ENCODE results near the gene LSM11. TPM values are rescaled to one million over a fixed set of nuclear protein-coding genes. Genes with fewer than 3 reads are reported as not detected.

Gene LSM11
- total and polyA plus RNA-seq, 11 donors, result 0.42 to 3.1 (median 1.9) TPM

GRCh38 chr5:157731272-157732129, 12.0 kb upstream of the LSM11 start, which contains the start of gene THG1L:
THG1L (plus strand) TSS chr5:157731420; CDS start chr5:157731441, 21 bp downstream.
- intact Hi-C loops (cut with DNase I), result no loop called here

GRCh38 chr5:157732130-157732514, 11.4 kb upstream of the LSM11 start:
- ATAC-seq (no peak), DNase-seq (no peak)
- Histone ChIP-seq H3K9me3 (no peaks in the 10 kb centered on the region), H3K4me3 (peak overlapping the region in 10 of 12 donors; percentile 66 to 92 (median 76)), H3K27ac (peak overlapping the region in 2 of 12 donors; percentile 90 to 92), H3K4me1 (peaks cover 0 to 10% (median 5%) of the 10 kb centered on the region in 12 donors), H3K27me3 (no peaks in the 10 kb centered on the region), H3K36me3 (peaks cover 0 to 44% (median 35%) of the 10 kb centered on the region in 9 donors)
- no peak for TF ChIP-seq CTCF (IDR thresholded peaks at IDR 0.05)
- no peak for TF ChIP-seq POLR2A (IDR thresholded peaks at IDR 0.05)
- 94 to 96% (median 95%) methylated on average over 5 of the region's 5 CpGs for WGBS, 4 donors
- intact Hi-C loops (cut with DNase I), result no loop called here

More at GRCh38 chr5:157731272-157732129, 12.0 kb upstream of the LSM11 start, which contains the start of gene THG1L:
- TF ChIP-seq CTCF (IDR thresholded peaks at IDR 0.05) (no peak), POLR2A (IDR thresholded peaks at IDR 0.05) (peak in 1 of 2 donors; percentile 50)
- Histone ChIP-seq H3K4me1 (peaks cover 0 to 10% (median 5%) of the 10 kb centered on the region in 12 donors), H3K27ac (peak within 1 kb of the TSS; percentile 68 to 95 (median 91)), H3K4me3 (peak within 1 kb of the TSS; percentile 60 to 92 (median 74)), H3K9me3 (no peaks in the 10 kb centered on the region), H3K36me3 (peaks cover 0 to 38% (median 30%) of the 10 kb centered on the region in 9 donors), H3K27me3 (no peaks in the 10 kb centered on the region)
- ATAC-seq (peak; percentile 99 to 100 (median 99)), DNase-seq (peak; percentile 96 to 98 (median 98))
- WGBS, 4 donors, result 1 to 3% (median 2%) methylated on average over 24 to 47 of the region's 47 CpGs

GRCh38 chr5:157732596-157733262, 10.8 kb upstream of the LSM11 start:
- Histone ChIP-seq H3K4me1 (peaks cover 0 to 10% (median 5%) of the 10 kb centered on the region in 12 donors), H3K4me3 (no peak overlapping the region), H3K27ac (no peak overlapping the region), H3K27me3 (no peaks in the 10 kb centered on the region), H3K36me3 (peaks cover 0 to 50% (median 41%) of the 10 kb centered on the region in 9 donors), H3K9me3 (no peaks in the 10 kb centered on the region)
- 89 to 92% (median 90%) methylated on average over 8 of the region's 8 CpGs for WGBS, 4 donors
- ATAC-seq (no peak), DNase-seq (no peak)
- intact Hi-C loops (cut with DNase I), result no loop called here
- TF ChIP-seq POLR2A (IDR thresholded peaks at IDR 0.05) (no peak), CTCF (IDR thresholded peaks at IDR 0.05) (no peak)

GRCh38 chr5:157734436-157734835, 9.1 kb upstream of the LSM11 start:
- Histone ChIP-seq H3K4me3 (no peak overlapping the region), H3K27ac (no peak overlapping the region), H3K36me3 (peaks cover 0 to 66% (median 58%) of the 10 kb centered on the region in 9 donors), H3K4me1 (peaks cover 0 to 10% (median 5%) of the 10 kb centered on the region in 12 donors), H3K27me3 (no peaks in the 10 kb centered on the region), H3K9me3 (no peaks in the 10 kb centered on the region)
- ATAC-seq (no peak), DNase-seq (no peak)
- 92 to 93% (median 92%) methylated on average over 7 of the region's 7 CpGs for WGBS, 4 donors
- no peak for TF ChIP-seq POLR2A (IDR thresholded peaks at IDR 0.05)
- TF ChIP-seq CTCF (IDR thresholded peaks at IDR 0.05), result no peak
- intact Hi-C loops (cut with DNase I), result no loop called here
